ENCODE results near the gene LSS.
"Not testable (repeated sequence)": the region's sequence is repeated elsewhere in the genome, so short reads cannot be mapped to it uniquely, and the experiment has no call there.

LSS gene

DNA sequence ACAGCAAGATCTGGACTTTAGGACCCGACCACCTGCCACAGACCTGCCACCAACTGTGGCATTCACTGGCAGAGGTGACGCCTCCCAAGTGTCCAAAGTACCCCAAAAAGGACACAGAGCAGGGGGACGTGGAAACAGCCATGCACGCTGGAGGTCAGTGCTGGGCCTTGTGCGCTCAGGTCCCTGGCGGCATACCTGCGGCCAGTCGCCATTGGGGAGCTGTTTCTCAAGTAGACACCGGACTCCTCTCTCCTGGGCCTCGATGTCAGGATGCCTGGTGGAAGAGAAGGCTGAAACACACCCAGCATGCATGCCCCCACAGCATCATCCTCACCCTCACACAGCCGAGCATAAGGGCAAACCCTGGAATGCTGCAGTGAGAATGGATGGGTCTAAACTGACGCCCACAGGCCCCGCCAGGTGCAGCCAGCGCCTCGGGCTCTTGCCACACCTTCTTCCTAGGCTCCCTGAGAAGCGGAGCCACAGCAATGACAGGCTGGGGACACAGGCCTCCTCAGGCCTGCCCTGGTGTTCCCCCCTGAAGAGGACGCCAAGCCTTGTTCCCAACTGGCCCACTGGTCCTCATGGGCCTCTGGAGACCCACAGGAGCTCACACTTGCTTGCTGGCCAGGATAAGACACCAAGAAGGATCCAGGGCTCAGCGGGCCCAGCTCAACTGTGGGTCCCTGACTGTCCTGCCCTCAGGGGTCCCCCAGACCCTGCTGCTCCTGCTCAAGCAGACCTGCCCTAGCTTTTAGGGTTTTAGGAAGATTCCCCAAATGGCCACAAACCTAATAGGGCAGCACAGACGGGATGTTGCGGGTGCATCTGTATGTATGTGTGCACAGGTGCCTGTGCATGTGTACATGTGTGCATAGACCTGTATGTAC lies 36.6 kb downstream of the LSS start:
- Histone ChIP-seq H3K27ac (no peak overlapping the region), H3K4me3 (no peak overlapping the region)

DNA sequence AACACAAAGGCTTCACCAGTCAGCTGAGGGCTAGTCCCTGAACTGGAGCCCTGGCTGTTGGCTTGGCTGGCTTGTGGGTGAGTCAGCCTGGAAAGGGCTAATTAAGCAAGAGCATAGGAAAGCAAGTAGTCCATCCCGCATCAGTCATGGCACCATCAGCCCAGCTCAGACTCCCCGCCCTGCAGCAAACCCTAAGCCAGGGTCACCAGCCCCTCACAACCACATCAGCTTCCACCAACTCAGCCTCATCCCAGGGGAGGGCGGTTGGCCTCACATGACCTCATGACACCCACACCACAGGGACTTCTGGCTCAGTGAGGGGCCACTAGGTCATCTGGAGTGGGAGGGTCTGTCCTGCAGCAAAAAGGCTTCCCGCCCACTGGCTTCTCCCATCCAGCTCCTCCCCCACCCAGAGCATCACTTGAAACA lies 37.3 kb downstream of the LSS start:
- Histone ChIP-seq H3K4me3 (no peak overlapping the region), H3K27ac (peak overlapping the region in 7 of 21 experiments; percentile 27 to 85 (median 63))

DNA sequence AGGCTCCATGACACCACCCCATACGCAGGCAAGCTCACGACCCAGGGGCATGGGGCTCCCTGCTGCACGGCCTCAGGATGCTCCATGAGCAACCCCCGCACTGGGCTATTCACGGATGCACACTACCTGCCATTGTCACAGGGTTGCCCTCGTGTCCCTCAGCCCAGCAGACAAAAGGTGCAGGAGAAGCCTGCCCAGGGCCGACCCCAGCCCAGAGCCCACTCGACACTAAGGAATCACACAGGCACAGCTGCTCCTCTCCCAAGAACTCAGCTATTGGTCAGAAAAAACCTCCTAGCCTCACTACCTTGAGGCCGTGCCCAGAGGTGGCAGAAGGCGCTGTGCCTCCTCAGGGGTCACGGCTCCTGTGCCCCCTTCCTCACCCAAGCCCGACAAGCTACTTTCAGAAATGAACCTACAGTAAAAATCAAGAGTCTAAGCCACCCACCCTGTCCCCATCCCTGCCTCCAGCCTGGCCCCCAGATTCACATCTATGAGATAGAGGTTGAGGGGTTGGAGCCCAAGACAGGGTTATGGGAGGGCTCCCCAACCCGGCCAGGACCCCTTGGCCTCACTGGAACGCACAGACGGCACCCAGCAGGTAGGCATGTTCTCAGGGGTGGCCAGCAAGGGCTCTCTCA lies 38.0 kb downstream of the LSS start:
- Histone ChIP-seq H3K27ac (peak overlapping the region in 10 of 21 experiments; percentile 17 to 85 (median 62)), H3K4me3 (no peak overlapping the region)

DNA sequence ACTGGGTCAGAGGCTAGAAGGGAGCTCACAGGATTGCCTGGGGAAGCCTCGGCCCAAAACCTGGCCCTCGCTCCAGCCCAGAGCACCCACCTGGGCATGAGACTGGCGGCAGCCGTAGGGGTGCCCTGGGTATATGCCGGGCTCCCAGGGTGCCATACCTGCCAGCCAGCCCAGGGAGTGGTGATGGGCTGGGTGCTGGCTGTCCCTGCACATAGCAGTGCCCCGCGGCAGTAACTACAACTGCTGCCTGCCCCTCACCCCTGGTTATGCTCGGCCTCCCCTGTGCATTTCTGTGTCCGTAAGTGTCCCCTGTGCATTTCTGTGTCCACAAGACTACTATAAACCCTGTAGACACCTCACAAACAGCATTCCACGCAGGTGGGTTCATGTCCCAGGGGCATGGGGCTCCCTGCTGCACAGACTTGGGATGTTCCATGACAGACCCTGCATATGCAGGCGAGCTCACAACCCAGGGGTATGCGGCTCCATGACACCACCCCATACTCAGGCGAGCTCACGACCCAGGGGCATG lies 38.5 kb downstream of the LSS start:
- Histone ChIP-seq H3K4me3 (no peak overlapping the region), H3K27ac (peak overlapping the region in 14 of 21 experiments; percentile 10 to 85 (median 72))

DNA sequence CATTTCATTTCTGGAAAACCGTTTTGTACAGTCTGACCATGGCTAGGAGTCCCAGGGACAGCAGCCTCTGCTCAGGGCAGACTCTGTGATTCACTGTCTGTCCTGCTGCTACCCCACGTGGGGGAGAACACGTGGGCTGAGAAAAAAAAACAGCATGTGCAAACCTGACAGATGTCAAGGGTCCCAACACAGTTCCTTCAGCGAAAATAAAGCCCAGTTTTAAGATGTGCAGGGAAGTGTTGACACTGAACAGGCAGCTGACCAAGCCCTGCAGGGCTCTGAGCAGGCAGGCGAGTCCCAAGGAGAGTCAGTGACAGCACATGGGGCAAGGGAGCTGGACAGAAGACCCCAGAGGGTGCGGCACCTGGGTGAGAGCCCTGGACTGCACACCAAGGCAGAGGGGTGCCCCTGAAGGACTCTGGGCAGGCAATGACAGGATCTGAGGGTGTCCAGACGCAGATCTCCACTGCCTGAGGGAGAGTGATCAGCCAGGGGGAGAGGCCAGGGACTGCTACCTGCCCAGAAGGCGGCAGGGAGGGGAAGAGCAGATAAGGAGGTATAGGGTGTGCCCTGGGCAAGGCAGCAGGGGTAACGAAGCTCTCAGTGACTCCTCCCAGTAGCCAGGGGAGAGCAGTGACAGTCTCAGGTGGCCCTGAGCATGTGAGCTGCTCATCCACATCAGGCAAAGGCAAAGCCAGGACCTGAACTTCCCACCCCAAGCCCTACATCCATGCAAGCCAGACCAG lies 39.2 kb downstream of the LSS start:
- Histone ChIP-seq H3K27ac (peak overlapping the region in 19 of 21 experiments; percentile 10 to 85 (median 63)), H3K4me3 (no peak overlapping the region)

DNA sequence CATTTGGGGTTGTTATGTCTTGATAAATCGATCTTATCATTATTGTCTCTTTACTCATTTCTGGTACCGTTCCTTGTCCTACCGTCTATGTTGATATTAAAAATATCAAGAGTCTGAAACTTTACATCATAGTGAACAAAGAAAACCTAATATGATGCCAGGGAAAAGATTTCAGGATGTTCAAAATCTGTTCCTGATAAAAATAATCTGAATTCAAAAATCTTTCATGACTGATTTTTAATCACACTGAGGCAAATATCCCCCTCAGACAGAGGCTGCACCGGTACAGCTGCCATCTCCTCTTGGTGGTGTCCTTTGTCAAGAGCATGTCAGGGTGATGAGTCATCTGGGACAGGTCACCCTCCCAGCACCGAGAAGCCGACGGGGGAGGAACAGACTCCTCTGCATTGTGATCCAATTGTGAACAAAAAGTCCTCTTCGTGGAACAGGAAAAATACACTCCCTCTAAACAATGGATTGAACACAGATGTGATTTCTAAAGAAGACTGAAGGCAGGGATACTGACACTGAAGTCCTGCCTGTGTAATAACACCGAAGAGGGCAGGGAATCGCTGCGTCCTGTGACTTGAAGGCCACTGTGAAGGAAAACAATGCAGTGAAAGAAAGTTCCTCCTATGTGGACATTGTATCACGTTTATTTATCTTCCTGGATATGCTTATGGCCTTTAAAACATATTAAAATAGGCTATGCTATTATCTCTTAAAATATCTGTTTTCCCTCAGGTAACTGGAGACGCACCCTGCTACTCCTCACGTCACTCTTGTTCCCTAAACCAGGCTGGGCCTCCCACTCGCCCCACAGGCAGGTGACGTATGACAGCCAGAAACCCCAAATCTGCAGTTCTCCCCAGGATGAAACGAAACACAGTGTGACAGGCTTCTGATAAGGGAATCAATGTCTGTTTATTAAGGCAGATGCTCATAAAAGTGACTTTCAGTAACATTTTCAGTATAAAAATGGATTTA lies 40.1 kb downstream of the LSS start:
- peak overlapping the region in 19 of 21 experiments; percentile 10 to 85 (median 62) for H3K27ac ChIP-seq
- H3K4me3 ChIP-seq, result no peak overlapping the region

DNA sequence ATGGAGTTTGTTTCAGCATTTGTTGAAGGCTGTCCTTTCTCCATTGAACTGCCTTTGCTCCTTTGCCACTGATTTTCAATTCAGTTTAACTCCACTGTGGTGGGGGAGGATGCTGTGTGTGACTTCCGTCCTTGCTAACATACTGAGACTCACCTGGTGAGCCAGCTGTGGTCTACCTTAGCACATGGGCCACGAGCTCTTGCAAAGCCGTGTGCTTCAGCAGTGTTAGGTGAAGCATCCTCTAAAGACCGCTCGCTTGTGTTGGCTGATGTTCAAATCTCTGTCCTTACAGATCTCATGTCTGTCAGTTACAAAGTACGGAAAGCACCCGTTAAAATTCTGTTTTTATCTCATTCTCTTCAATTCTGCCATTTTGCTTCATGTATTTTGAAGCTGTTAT lies 40.8 kb downstream of the LSS start:
- H3K27ac ChIP-seq, result peak overlapping the region in 6 of 21 experiments; percentile 32 to 85 (median 64)
- H3K4me3 ChIP-seq, result no peak overlapping the region

DNA sequence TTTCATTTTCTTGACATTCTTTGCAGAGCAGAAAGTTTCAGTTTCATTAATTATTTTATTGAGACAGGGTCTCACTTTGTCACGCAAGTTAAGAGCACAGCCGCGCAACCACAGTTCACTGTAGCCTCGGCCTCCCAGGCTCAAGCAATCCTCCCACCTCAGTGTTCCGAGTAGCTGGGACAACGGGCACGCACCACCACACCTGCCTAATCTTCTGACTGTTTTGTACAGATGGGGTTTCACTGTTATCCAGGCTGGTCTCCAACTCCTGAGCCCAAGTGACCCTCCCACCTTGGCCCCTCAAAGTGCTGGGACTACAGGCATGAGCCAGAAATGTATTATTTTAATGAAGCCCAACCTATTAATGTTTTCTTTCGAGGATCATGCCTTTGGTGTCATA lies 41.3 kb downstream of the LSS start:
- H3K27ac ChIP-seq, result peak overlapping the region in 1 of 21 experiments; percentile 85
- H3K4me3 ChIP-seq, result no peak overlapping the region

DNA sequence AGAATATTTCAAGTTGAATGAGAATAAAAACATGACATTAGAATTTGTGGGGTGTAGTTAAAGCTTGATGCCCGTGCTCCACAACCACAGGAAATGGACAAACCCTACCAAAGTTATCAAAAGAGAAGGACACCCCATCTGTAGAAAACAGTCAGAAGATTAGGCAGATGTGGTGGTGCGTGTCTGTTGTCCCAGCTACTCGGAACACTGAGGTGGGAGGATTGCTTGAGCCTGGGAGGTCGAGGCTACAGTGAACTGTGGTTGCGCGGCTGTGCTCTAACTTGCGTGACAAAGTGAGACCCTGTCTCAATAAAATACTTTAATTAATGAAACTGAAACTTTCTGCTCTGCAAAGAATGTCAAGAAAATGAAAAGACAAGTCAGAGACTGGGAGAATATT lies 42.9 kb downstream of the LSS start:
- H3K27ac ChIP-seq, result peak overlapping the region in 5 of 21 experiments; percentile 23 to 82 (median 52)
- peak overlapping the region in 1 of 7 experiments; percentile 29 for H3K4me3 ChIP-seq

DNA sequence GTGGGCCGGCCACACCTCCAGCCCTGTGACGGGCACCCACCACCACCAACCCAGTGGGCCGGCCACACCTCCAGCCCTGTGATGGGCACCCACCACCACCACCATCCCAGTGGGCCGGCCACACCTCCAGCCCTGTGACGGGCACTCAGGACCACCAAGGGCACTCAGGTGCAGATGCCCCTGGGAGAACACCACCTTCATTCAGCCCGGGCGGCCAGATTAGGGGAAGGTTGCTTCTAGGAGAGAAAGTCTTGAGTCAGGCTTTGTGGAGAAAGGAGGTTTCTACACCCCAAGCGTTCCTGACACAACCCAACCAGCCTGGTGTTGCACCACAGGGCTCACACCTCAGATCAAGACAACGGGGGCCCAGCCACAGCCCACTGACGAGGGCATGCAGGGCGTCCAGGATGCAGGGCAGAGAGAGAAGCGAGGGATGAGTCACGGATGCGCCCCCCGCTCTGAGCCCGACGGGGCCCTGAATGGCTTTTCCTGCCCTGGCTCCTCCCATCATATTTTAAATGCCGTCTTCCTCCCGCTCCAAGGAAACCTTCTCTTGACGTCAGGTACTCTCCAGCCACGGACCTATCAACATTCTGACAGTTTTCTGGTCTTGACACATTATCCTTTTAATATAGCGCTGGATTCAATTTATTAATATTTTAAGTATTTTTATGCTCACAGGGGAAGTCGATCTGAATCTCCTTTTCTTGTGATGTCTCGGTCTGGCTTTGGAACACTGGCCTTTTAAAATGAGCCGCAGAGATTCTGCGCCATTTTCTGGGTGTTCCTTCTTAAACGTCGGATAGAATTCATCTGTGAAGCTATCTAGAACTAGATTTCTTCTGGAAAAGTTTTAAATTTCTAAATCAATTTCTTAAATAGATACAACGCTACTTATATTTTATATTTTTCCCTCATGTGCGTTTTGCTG lies 43.7 kb downstream of the LSS start:
- H3K4me3 ChIP-seq, result peak overlapping the region; percentile 29 to 65 (median 48)
- H3K27ac ChIP-seq, result peak overlapping the region in 17 of 21 experiments; percentile 13 to 86 (median 56)

DNA sequence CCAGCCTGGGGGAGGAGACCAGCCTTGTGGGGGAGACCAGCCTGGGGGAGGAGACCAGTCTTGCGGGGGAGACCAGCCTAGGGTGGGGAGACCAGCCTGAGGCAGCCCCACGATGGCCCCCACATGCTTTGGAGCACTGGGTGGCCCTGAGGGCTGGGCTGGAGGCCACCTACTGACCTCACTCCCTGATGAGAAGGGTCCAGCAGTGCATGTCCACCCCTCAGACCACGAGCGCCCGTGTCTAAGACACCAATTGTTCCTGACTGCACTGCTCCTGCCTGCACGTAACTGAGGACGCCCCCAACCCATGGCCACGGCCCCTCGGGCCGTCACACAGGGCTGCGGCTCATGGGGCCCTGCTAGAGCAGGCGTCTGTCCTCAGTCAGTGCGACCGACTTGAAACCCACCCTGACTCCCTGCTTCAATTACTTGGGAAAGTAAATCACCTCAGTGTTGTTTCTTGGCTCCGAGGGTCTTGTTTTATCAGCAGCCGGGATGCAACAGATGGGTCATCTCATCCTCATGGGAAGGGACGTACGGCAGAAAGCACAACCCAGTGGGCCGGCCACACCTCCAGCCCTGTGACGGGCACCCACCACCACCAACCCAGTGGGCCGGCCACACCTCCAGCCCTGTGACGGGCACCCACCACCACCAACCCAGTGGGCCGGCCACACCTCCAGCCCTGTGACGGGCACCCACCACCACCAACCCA lies 44.5 kb downstream of the LSS start, which contains the start of gene SPATC1L:
Gene SPATC1L, minus strand, starts transcription at position 550 of the 715 bp plus-strand sequence. CDS start 1,643 bp downstream, outside the sequence.
- peak within 1 kb of the TSS in 18 of 21 experiments; percentile 23 to 86 (median 62) for H3K27ac ChIP-seq
- H3K4me3 ChIP-seq, result peak within 1 kb of the TSS; percentile 29 to 65 (median 48)

DNA sequence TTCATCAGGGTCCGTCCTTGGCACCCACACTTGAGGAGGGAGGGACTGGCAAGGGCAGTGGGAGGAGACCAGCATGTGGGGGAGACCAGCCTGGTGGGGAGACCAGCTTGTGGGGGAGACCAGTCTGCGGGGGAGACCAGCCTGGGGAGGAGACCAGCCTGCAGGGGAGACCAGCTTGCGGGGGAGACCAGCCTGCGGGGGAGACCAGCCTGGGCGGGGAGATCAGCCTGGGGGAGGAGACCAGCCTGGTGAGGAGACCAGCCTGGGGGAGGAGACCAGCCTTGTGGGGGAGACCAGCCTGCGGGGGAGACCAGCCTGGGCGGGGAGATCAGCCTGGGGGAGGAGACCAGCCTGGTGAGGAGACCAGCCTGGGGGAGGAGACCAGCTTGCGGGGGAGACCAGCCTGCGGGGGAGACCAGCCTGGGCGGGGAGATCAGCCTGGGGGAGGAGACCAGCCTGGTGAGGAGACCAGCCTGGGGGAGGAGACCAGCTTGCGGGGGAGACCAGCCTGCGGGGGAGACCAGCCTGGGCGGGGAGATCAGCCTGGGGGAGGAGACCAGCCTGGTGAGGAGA lies 45.2 kb downstream of the LSS start:
- H3K4me3 ChIP-seq, result peak overlapping the region in 4 of 7 experiments; percentile 46 to 59 (median 49)
- H3K27ac ChIP-seq, result not testable (repeated sequence)

DNA sequence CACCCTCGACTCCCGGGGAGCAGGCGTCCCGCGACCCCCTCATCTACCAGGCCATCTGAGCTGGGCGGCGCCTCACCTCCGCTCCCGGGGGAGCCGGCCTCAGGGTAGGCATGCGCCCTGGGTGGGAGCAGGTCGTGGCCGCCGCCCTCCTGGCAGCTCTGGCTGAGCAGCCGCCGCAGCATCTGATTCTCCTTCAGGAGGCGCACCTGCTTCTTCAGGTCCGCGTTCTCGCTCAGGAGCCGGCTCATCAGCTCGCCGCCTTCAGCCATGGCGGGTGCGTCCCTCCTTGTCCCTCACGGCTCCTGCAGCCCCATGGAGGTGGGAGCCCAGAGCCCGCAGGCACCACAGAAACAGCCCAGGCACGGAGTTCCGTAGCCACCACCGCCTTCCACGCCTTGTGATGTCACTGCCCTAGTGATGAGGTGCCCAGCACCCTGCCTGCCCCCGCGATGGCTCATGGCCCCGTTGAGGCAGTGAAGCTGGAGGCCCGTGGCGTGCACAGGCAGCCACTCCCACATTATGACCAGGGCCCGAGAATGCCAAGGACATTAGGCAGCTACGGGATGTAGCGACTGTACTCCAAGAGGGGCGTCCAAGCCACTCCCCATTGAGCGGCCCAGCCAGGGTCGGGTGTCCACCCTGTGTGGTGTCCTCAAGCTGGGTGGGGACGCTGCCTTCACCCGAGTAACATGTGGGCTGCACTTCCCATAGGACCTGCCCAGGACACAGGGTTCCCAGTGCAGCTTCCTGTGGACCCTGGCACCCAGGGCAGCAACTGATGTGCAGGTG lies 45.8 kb downstream of the LSS start:
- no peak overlapping the region for H3K4me3 ChIP-seq
- H3K27ac ChIP-seq, result peak overlapping the region in 1 of 21 experiments; percentile 11

DNA sequence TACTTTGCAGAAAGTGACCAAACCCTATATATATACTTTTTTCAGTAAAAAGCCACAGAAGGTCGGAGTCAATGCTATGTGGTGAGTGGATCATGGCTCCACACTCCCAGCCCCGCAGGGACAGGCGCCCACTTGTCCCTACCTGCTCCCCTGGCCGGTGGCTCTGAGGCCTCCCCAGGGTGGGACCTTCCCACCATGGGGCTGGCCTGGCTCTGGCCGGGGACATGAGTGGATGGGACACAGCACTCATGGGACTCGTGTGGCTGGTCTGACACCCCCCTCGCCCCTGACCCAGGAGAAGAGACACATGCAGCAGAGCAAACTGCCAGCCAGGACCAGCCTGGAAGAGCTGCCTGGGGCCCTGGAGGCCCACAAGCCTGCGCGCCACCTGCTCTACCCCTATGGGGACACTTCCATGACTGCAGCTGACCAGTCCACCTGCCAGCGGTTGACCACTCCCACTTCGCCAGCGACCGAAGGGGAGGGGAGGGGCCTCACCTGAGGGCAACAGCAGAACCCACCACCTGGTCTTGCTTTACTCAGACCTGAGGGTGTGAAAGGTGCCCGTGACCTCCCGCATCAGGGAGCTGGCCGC lies 46.5 kb downstream of the LSS start:
- peak overlapping the region in 1 of 21 experiments; percentile 11 for H3K27ac ChIP-seq
- no peak overlapping the region for H3K4me3 ChIP-seq

DNA sequence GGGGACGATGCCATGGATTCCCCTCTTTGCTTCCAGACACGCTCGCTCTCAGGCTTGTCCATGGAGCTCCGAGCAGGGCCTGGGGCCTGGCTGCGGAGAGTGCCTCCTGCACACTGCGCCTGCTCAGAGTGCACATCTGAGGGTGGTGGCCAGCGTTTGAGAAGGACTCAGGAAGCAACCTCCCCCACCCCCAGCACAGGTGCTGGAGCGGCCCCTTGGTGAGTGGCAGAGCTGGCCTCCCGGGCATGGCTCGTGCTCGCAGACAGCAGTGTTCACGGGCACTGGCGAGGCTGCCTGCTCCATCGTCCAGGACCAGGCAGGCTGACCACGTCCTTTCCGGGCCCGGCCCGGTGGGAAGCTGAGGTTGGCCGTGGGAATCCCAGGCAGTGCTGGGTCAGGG lies 47.1 kb downstream of the LSS start:
- H3K27ac ChIP-seq, result no peak overlapping the region
- H3K4me3 ChIP-seq, result no peak overlapping the region
